GM19240 (cell line): ENCODE data around the gene LBHD2.
A peak's percentile ranks its signal among the peaks of the same experiment; 100 is the strongest.
"Not testable (repeated sequence)": the region's sequence is repeated elsewhere in the genome, so short reads cannot be mapped to it uniquely, and the experiment has no call there.

Experiments
- DNase-seq: peaks from one replicate; pipeline ENCODE4 v3.0.0; 2011; ENCODE audit warnings: low spot score; ENCODE audit not compliant: insufficient read length

The LBHD2 gene

DNA sequence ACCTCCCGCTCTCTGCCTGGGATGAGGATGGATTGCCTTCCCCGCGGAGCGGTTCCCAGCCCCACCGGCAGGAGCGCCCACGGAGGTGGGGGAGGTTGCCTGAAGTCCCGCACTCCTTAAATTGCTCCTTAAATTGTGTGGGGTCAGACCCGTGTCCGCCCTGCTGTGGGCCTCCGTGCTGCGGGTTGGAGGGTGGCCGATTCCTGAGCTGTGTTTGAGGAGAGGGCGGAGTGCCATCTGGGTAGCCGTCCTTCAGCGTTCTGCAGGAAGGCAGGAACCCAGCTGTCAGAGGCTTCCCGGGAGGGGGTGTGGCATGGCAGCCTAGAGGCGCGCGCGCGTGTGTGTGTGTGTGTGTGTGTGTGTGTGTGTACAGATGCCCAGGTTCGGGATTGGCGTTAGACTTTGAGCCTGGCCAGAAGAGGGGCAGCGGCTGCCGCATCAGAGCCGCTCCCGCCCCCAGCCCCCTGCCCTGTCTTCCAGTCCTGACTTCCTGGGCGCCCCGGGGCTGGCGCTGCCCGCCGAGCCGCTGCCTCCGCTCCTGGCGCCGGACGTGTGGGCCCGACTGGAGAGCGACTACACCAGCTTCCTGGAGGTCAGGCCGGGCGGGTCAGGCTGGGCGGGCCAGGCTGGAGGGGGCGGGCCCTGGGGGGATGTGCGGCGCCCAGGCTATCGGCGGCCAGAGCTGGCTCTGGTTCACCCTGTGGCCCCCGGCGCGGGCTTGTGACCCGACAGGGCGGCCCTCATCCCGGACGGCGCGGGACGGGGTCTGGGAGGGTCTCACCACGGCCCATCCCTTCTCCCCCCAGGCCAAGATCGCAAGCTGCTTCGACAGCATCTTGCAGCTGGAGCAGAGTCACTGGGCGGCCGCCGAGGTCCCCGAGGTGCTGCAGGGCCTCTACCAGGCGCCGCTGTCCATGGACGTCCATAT is 19.7 kb downstream of the LBHD2 start:
- no peak for DNase-seq

DNA sequence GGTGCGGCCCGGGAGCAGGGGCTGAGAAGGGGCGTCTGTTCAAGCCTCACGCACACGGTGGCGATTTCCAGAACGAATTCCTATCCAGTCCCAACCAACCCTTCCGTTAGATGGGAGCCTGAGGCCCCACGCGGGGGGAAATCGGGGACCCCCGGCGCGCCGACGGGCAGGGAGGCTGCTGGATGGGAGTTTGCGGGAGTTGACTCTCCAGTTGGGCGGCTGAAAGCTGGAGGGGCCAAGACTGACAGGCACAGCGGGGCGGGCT is 20.3 kb downstream of the LBHD2 start:
- no peak for DNase-seq

DNA sequence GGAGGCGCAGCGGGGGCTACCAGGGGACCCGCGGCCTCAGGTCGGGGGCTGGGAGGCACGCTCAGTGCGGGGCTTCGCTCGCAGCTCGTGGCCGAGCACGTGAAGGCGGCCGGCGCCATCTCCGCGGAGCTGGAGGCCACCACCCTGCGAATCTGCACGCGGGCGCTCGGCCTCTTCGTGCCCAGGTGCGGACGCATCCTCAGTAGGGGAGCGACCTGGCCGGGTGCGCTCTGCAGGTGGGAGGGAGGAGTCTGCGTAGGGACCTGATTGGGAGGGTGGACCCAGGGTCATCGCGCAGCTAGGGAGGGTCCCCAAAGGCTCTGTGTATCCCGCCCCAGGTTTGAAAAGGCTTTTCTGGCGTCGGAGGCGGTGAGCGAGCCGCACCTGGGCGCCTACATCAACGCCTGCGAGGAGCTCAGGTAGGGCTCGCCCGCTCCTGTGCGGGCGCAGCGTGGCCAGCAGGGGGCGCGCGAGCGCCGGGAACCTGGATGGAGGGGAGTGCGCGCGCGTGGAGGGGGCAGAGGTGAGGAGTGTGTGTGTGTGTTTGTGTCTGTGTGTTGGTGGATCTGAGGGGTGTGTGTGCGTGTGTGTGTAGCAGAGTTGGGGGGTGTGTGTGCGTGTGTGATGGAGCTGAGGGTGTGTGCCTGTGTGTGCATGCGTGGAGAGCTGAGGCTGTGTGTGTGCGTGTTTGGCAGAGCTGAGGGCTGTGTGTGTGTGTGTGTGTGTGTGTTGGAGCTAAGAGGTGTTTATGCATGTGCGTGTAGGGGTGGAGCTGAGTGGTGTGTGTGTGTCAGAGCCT is 20.8 kb downstream of the LBHD2 start:
- DNase-seq = peak; percentile 85

DNA sequence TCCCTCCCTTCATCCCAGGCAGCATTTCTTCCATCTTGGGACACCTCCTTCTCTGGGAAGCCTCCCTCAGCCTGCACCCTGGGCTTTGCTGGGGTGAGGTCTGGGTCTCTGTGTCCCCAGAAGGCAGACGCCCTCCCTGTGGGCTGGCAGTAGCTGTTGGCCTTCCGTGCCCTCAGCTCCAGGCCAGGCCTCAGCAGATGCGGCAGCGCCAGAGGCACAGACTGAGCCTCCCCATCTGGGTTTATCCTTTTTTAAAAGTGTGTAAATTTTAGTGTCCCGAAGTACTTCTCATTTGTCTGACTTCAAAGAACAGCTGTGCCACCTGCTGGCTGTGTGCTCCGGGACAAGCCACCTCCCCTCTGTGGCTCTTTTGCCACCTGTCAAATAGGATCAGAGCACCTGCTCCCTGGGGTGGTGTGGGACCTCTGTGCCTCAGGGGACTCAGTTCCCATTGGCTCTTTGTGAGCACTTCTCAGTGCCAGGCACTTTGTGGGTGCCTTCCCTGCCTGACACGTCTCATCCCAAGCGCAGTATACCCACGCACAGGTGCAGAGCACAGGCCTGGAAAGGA is 21.7 kb downstream of the LBHD2 start:
- no peak for DNase-seq

DNA sequence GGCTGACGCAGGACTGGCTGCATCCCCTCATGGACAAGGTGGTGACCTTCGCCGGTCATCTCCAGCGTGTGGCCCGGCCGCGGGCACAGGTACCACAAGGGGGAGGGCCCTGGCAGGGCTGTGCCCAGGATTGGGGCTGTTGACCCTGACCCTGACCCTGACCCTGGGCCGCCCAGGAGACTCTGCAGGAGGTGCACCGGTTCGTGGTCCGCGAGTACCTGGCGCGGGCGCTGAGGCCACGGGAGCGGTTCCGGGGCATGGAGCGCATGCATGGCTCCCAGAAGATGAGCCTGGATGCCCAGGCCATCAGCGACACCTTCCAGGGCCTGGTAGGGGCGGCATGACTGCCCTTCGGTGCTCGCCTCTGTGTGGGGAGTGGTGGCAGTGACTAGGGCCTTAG is 23.4 kb downstream of the LBHD2 start:
- no peak for DNase-seq

DNA sequence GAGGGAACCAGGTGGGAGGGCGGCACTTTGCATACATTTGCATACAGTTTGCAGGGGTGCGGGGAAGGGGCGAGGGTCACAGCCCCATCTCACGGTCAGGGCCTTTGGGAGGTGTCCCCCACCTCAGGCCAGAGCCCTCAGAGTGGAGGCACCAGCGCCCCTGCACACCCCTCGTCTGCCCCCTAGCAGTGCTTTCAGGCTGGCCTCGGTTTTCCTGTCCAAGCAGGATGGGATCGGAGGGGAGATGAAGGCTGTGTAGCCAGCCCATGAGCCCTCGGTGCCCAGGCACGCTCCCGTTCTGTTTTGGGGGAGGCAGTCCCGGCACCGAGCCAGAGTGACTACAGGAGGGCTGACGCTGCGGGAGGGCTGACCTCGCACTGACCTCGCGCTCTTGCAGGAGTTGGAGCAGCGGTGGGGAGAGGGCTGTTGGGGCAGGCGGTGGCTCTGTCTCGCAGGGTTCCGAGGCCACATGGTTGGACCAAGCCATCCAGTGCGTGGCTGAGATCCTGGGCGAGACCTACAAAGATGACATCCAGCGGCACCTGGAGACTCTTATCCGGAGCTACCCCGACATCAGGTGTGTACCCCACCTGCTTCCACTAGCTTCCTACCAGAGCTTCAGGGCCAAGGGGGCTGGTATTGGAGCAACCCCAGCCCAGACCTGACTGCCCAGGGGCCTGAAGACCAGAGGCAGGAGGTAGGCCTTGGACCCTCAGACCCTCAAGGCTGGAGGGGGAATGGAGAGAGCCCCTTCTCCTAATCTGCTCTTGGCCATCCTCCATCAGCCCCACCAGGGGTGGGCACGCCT is 24.1 kb downstream of the LBHD2 start:
- no peak for DNase-seq

GRCh38 chr14:103108749-103109207 is 24.8 kb downstream of the LBHD2 start:
- peak; percentile 64 for DNase-seq

GRCh38 chr14:103109535-103110441 is 25.8 kb downstream of the LBHD2 start:
- DNase-seq = no peak

GRCh38 chr14:103110681-103111231 is 26.7 kb downstream of the LBHD2 start:
- no peak for DNase-seq

GRCh38 chr14:103111232-103111868 is 27.3 kb downstream of the LBHD2 start:
- no peak for DNase-seq

- DNase-seq = no peak
Observed at GRCh38 chr14:103112400-103113243, 28.6 kb downstream of the LBHD2 start.

DNA sequence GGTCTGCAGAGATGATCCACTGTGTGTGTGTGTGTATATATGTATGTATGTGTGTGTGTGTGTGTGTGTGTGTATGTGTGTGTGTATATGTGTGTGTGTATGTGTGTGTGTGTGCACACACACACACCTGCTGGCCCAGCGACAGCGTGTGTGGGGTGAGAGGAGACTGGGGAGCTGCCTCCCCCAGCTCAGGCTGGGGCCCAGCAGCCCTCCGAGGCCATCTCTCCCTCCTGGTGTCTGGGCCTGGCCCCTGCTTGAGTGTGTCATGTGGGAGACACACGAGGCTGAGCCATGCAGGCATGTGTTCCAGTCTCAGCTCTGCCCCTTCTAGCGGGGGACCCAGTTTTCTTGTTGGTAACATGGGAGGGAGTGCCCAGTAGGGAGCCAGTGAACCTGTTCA is 29.3 kb downstream of the LBHD2 start:
- no peak for DNase-seq

DNA sequence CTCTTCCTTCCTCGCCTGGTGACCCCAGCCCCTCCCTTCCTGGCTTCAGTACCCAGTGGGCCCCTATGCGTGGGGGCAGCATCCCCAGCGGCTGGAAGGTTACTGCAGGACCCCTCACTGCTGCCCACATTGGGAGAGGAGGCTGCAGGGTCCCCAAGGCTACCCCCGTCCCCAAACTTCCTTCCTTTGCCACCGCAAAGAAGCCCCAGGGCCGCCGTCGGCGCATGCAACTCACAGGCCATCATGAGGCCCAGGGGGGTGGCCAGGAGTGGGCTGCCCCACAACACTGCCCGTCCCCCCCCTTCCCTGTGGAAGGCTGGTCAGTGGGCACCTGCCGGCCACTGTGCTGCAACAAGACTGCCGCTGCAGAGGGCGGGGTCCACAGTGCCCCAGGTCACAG is 29.8 kb downstream of the LBHD2 start:
- DNase-seq = no peak

GRCh38 chr14:103115086-103115679 is 31.2 kb downstream of the LBHD2 start:
- not testable (repeated sequence) for DNase-seq

DNA sequence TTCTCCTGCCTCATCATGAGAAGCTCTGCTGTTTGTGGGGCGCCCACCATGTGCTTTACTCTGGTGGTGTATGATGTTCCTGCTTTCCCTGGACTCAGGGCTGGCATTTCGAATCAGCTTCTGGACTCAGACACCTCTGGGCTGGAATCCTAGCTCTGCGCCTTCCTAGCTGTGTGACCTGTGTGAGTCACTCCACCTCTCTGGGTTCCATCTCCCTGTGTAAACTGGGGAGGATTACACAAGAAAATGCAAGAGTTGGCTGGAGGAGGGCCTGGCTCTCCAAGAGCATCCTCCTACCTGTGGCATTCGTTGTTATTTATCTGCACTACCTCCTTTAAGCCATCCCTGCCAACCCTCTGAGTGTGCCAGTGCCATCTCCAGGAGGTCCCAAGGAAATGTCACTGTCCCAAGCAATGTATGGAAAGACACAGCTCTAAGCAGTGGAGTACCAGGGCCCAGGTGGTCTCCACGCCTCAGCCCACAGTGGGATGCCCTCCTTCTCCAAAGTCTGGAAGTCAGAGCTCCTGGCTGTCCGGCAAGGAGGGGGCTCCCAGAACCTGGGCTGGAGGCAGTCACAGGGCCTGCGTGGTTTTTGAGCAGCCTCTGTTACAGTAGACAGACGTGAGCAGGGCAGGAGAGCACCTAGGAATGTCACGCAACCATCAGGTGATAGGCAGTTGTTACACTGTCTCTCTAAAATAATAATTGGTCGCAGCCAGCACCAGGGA is 32.0 kb downstream of the LBHD2 start:
- no peak for DNase-seq

DNA sequence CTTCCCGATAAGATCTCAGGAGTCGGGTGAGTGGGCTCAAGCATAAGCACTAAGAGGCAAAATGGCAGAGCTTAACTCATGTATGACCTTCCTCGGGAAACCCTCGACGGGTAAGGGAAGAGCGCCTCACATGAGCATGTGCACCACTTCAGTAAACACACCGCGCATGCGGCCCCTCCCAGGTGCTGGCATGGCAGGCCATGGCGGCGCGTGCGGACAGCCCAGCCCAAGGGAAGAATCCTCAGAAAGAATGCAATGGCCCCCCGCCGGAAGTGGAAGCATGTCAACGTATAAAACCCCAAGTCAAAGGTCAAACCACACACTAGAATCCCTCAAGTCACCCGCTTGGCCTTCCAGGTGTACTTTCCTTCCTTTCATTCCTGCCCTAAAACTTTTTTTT is 32.6 kb downstream of the LBHD2 start:
- no peak for DNase-seq

DNA sequence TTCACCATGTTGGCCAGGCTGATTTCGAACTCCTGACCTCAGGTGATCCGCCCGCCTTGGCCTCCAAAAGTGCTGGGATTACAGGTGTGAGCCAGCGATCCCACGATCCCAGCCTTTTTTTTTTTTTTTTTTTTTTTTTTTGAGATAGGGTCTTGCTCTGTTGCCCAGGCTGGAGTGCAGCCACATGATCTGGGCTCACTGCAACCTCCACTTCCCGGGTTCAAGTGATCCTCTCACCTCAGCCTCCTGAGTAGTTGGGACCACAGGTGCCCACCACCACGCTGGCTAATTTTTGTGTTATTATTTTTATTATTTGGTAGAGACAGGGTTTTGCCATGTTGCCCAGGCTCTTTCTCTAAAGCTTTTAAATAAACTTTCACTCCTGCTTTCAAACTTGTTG is 33.5 kb downstream of the LBHD2 start:
- not testable (repeated sequence) for DNase-seq
